A549 (cell line): ENCODE data around the gene CLEC2D. TPM values are rescaled to one million over a fixed set of nuclear protein-coding genes. Genes with fewer than 3 reads are reported as not detected.
"Not testable (repeated sequence)": the region's sequence is repeated elsewhere in the genome, so short reads cannot be mapped to it uniquely, and the experiment has no call there.

Experiments
- ATAC-seq, 2 experiments: fragments of 200-7000 bp in 1 of 2; fragments of >200 bp in 1 of 2; cut with Nextera tagmentation in 1 of 2; cut with Tn5 transposase in 1 of 2; 3 replicates each; pipeline versions ENCODE4 v1.8.0 to v1.9.1; 2018 to 2020; ENCODE audit warnings: mild to moderate bottlenecking in 1 of 2, moderate library complexity in 1 of 2
- CTCF ChIA-PET: fragments of 300-600 bp; sonication (Branson Sonifier 250); formaldehyde crosslinking; extraction: SDS; loops from one replicate; lab custom pipeline; 2021; ENCODE audit warnings: antibody characterized with exemption, inconsistent platforms; lab: Yijun Ruan, JAX
- POLR2A ChIA-PET: fragments of 350-600 bp; formaldehyde crosslinking; extraction: SDS; loops from one replicate; lab custom pipeline; 2021; ENCODE audit warnings: antibody characterized with exemption, inconsistent platforms; lab: Yijun Ruan, JAX
- DNase-seq, 2 experiments: peaks; one replicate each; pipeline versions ENCODE4 v3.0.0 to v3.0.0-alpha.2; 2011 to 2016; ENCODE audit warnings: low read depth in 1 of 2, low spot score in 1 of 2
- FAIRE-seq: peaks from 2 replicates; lab custom pipeline; 2011; peaks lifted over from hg19 to GRCh38; lab: Jason Lieb, UNC
- H3K27ac ChIP-seq, 2 experiments: fragments of >200 bp; sonication (Bioruptor Twin); formaldehyde crosslinking; 3 replicates each; pipeline ENCODE4 v1.5.1; 2016 to 2017
- H3K4me1 ChIP-seq: fragments of >200 bp; sonication (Bioruptor Twin); formaldehyde crosslinking; 3 replicates; pipeline ENCODE4 v1.6.1; 2016
- H3K4me2 ChIP-seq: fragments of >200 bp; sonication (Bioruptor Twin); formaldehyde crosslinking; 3 replicates; pipeline ENCODE4 v1.6.1; 2016
- H3K4me3 ChIP-seq: fragments of >200 bp; sonication (Bioruptor Twin); formaldehyde crosslinking; 3 replicates; pipeline ENCODE4 v1.5.1; 2016
- H3K9me3 ChIP-seq: fragments of >200 bp; sonication (Bioruptor Twin); formaldehyde crosslinking; 3 replicates; pipeline ENCODE4 v1.6.1; 2016
- CHD4 ChIP-seq: fragments of 200-600 bp; sonication (generic); IDR thresholded peaks from 2 replicates; pipeline ENCODE4 v1.6.1; 2016; ENCODE audit warnings: antibody characterized with exemption, mild to moderate bottlenecking, borderline replicate concordance
- EHF ChIP-seq: fragments of 250-450 bp; sonication (Bioruptor Pico); IDR thresholded peaks from 2 replicates; pipeline ENCODE4 v1.5.0; 2020; ENCODE audit warnings: mild to moderate bottlenecking
- EHMT2 ChIP-seq: fragments of 200-600 bp; sonication (generic); IDR thresholded peaks from 2 replicates; pipeline ENCODE4 v1.6.1; 2016; ENCODE audit warnings: antibody characterized with exemption, low read depth, mild to moderate bottlenecking, moderate library complexity
- ESRRA ChIP-seq: fragments of 150-350 bp; IDR thresholded peaks from 2 replicates; pipeline ENCODE4 v1.6.1; 2014; ENCODE audit warnings: mild to moderate bottlenecking, low read length, borderline replicate concordance
- FOXS1 ChIP-seq: fragments of 250-450 bp; sonication (Bioruptor Pico); IDR thresholded peaks from 2 replicates; pipeline ENCODE4 v1.5.0; 2020; ENCODE audit warnings: mild to moderate bottlenecking, moderate library complexity
- HDAC2 ChIP-seq: fragments of 200-600 bp; sonication (generic); IDR thresholded peaks from 2 replicates; pipeline ENCODE4 v1.6.1; 2016
- HEYL ChIP-seq: fragments of 250-450 bp; sonication (Bioruptor Pico); IDR thresholded peaks from 2 replicates; pipeline ENCODE4 v1.8.0; 2021; ENCODE audit warnings: mild to moderate bottlenecking, moderate library complexity
- HOXB5 ChIP-seq: fragments of 250-450 bp; sonication (Bioruptor Pico); IDR thresholded peaks from 2 replicates; pipeline ENCODE4 v1.5.0; 2020; ENCODE audit warnings: mild to moderate bottlenecking, moderate library complexity
- NPAS2 ChIP-seq: fragments of 250-450 bp; sonication (Bioruptor Pico); IDR thresholded peaks from 2 replicates; pipeline ENCODE4 v1.8.0; 2022; ENCODE audit warnings: mild to moderate bottlenecking, moderate library complexity, borderline replicate concordance
- NR3C1 ChIP-seq: fragments of >200 bp; sonication (Bioruptor Twin); formaldehyde crosslinking; IDR thresholded peaks from 3 replicates; pipeline ENCODE4 v1.6.1; 2017
- POLR2AphosphoS2 ChIP-seq: conservative IDR thresholded peaks from 2 replicates; pipeline ENCODE4 v1.6.1; 2012; ENCODE audit warnings: low read length, improper control_type of control experiment, inconsistent platforms
- RCOR1 ChIP-seq: fragments of 150-350 bp; IDR thresholded peaks from 2 replicates; pipeline ENCODE4 v1.6.1; 2014; ENCODE audit warnings: antibody characterized with exemption, low read length, low read depth
- RFX5 ChIP-seq: fragments of 450-650 bp; IDR thresholded peaks from 2 replicates; pipeline ENCODE4 v1.7.1; 2014; ENCODE audit warnings: antibody characterized with exemption, mild to moderate bottlenecking, moderate library complexity
- TFCP2L1 ChIP-seq: fragments of 250-450 bp; sonication (Bioruptor Pico); IDR thresholded peaks from 2 replicates; pipeline ENCODE4 v1.5.0; 2021; ENCODE audit warnings: mild to moderate bottlenecking
- TP53 ChIP-seq: fragments of 250-450 bp; sonication (Bioruptor Pico); IDR thresholded peaks from 2 replicates; pipeline ENCODE4 v1.5.0; 2021; ENCODE audit warnings: mild to moderate bottlenecking, moderate library complexity
- ZFP36 ChIP-seq: fragments of 450-650 bp; IDR thresholded peaks from 2 replicates; pipeline ENCODE4 v1.6.1; 2014; ENCODE audit warnings: borderline replicate concordance; ENCODE audit not compliant: partially characterized antibody
- WGBS: methylation state at CpG from one replicate; pipeline ENCODE4 v1.1.6; 2017; ENCODE audit errors: missing lambda C conversion rate; 5-methylcytosine and 5-hydroxymethylcytosine counted together
- polyA plus RNA-seq, 4 experiments: library from polyadenylated mRNA; depleted of rRNA in 3 of 4; stranded (reverse); fragments of >200 nt; fragmentation: RNase III in 1 of 4; extraction: RNeasy Plus Mini Kit Qiagen cat#74134 plus additional on column Dnase treatment in 1 of 4; gene quantifications; 2 replicates in 3 of 4; 3 replicates in 1 of 4; pipeline ENCODE4 v1.2.3, GENCODE V29; 2011 to 2017
- TF ChIP-seq, protein P1 (sequence below): IDR thresholded peaks from 2 replicates; pipeline ENCODE4 v1.6.1; 2012
- TF ChIP-seq, protein P2 (sequence below): fragments of >200 bp; sonication (Bioruptor Twin); formaldehyde crosslinking; IDR thresholded peaks from 3 replicates; pipeline ENCODE4 v1.5.1; 2016
- TF ChIP-seq, protein P3 (sequence below): fragments of 250-450 bp; sonication (Bioruptor Pico); IDR thresholded peaks from 2 replicates; pipeline ENCODE4 v1.5.0; 2021; ENCODE audit warnings: mild to moderate bottlenecking, moderate library complexity, borderline replicate concordance
- TF ChIP-seq, protein P4 (sequence below): fragments of 250-450 bp; sonication (Bioruptor Pico); IDR thresholded peaks from 2 replicates; pipeline ENCODE4 v1.5.0; 2020; ENCODE audit warnings: low read depth, mild to moderate bottlenecking, moderate library complexity

CLEC2D gene
- polyA plus RNA-seq, 2 of the 4 experiments (the other 2 are of a cell fraction) = 1.1 to 4.0 TPM

DNA sequence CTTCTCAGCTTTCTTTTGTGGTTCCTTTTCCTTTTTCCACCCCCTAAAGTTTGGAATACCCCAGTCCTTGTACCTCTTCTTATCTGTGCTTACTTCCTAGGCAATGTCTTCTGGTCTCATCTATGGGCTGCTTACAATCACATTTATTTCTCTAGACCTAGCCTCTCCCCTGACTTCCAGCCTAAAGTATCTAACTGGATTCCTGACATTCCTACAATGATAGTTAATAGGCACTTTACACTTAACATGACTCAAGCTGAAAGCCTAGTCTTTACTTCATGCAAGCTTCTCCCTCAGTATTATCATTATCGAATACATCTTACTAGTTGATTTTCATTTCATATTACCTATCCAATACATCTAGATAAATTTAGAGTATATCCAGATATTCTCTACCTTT is 42.2 kb downstream of the CLEC2D start:
- ATAC-seq = no peak
- no peak for DNase-seq
- H3K4me1 ChIP-seq = no peaks in the 10 kb centered on the region
- H3K4me3 ChIP-seq = no peak overlapping the region
- WGBS = 76% methylated on average over 1 of the region's 1 CpG
- H3K9me3 ChIP-seq = no peaks in the 10 kb centered on the region
- H3K4me2 ChIP-seq = no peak overlapping the region
- no peak overlapping the region for H3K27ac ChIP-seq
- POLR2A ChIA-PET = no interaction called here
- CTCF ChIA-PET = interaction anchor here (0.9 to 2.6 kb wide), 6 partner anchors 31 to 441 kb away, joined by 3 to 8 read pairs (median 4); no protein-coding TSS in a partner anchor
- TF ChIP-seq HOXB5 (CRISPR knock-in tag) (no peak), EHF (no peak), POLR2AphosphoS2 (no peak), RFX5 (no peak), ESRRA (no peak), NR3C1 (no peak), ZFP36 (no peak), HEYL (CRISPR knock-in tag) (no peak), CHD4 (no peak), FOXS1 (CRISPR knock-in tag) (no peak), TP53 (CRISPR knock-in tag) (no peak), RCOR1 (no peak), EHMT2 (no peak), NPAS2 (CRISPR knock-in tag) (no peak), HDAC2 (no peak), TFCP2L1 (CRISPR knock-in tag) (no peak)
- TF ChIP-seq, protein P1, sequence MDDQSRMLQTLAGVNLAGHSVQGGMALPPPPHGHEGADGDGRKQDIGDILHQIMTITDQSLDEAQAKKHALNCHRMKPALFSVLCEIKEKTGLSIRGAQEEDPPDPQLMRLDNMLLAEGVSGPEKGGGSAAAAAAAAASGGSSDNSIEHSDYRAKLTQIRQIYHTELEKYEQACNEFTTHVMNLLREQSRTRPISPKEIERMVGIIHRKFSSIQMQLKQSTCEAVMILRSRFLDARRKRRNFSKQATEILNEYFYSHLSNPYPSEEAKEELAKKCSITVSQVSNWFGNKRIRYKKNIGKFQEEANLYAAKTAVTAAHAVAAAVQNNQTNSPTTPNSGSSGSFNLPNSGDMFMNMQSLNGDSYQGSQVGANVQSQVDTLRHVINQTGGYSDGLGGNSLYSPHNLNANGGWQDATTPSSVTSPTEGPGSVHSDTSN = no peak
- TF ChIP-seq, protein P2, sequence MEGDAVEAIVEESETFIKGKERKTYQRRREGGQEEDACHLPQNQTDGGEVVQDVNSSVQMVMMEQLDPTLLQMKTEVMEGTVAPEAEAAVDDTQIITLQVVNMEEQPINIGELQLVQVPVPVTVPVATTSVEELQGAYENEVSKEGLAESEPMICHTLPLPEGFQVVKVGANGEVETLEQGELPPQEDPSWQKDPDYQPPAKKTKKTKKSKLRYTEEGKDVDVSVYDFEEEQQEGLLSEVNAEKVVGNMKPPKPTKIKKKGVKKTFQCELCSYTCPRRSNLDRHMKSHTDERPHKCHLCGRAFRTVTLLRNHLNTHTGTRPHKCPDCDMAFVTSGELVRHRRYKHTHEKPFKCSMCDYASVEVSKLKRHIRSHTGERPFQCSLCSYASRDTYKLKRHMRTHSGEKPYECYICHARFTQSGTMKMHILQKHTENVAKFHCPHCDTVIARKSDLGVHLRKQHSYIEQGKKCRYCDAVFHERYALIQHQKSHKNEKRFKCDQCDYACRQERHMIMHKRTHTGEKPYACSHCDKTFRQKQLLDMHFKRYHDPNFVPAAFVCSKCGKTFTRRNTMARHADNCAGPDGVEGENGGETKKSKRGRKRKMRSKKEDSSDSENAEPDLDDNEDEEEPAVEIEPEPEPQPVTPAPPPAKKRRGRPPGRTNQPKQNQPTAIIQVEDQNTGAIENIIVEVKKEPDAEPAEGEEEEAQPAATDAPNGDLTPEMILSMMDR = no peak
- TF ChIP-seq, protein P3, sequence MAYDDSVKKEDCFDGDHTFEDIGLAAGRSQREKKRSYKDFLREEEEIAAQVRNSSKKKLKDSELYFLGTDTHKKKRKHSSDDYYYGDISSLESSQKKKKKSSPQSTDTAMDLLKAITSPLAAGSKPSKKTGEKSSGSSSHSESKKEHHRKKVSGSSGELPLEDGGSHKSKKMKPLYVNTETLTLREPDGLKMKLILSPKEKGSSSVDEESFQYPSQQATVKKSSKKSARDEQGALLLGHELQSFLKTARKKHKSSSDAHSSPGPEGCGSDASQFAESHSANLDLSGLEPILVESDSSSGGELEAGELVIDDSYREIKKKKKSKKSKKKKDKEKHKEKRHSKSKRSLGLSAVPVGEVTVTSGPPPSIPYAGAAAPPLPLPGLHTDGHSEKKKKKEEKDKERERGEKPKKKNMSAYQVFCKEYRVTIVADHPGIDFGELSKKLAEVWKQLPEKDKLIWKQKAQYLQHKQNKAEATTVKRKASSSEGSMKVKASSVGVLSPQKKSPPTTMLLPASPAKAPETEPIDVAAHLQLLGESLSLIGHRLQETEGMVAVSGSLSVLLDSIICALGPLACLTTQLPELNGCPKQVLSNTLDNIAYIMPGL (CRISPR knock-in tag) = no peak
- TF ChIP-seq, protein P4, sequence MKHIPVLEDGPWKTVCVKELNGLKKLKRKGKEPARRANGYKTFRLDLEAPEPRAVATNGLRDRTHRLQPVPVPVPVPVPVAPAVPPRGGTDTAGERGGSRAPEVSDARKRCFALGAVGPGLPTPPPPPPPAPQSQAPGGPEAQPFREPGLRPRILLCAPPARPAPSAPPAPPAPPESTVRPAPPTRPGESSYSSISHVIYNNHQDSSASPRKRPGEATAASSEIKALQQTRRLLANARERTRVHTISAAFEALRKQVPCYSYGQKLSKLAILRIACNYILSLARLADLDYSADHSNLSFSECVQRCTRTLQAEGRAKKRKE (CRISPR knock-in tag) = no peak
- FAIRE-seq = no peak

DNA sequence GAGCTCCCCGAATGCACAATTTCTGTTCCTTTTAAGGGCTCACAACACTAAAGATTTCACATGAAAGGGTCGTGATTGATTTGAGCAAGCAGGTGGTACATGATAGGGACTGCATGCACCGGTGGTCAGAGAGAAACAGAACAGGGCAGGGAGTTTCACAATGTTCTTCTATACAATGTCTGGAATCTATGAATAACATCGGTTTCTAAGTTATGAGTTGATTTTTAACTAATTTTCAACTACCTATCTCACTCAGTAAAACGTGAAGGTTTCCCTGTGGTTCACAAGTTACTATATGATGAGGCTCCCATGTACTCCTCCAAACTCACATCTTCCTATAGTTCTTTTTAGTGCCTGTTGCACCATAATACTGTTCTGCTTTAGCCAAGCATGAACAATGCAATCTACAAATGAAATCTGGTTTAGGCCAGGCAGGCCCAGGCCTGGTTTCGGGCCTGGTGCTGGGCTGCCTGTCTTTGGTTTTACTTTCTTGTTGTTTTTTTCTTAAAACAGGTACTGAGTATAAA is 43.6 kb downstream of the CLEC2D start:
- 59% methylated on average over 6 of the region's 6 CpGs for WGBS
- H3K4me3 ChIP-seq, POLR2A ChIA-PET, ATAC-seq, H3K9me3 ChIP-seq, H3K27ac ChIP-seq, H3K4me1 ChIP-seq, FAIRE-seq, H3K4me2 ChIP-seq, DNase-seq: not testable (repeated sequence)
- CTCF ChIA-PET = interaction anchor here (1.0 kb wide), 1 partner anchor 38 kb away, joined by 3 read pairs; no protein-coding TSS in a partner anchor
